PC-9 (cell line): ENCODE results near the gene RETREG1.

Experiments used
- CTCF ChIP-seq: fragments of 200-600 bp; sonication (generic); conservative IDR thresholded peaks from 2 replicates; pipeline ENCODE4 v1.6.1; 2017; ENCODE audit warnings: mixed run types, antibody characterized with exemption, mild to moderate bottlenecking, moderate library complexity
- EZH2 ChIP-seq: fragments of 200-600 bp; sonication (generic); IDR thresholded peaks from 2 replicates; pipeline ENCODE4 v1.8.0; 2017; ENCODE audit warnings: antibody characterized with exemption, low read depth

- TF ChIP-seq CTCF, result no peak
- no peak for TF ChIP-seq EZH2
Observed at GRCh38 chr5:16540421-16540820, 76.4 kb downstream of the RETREG1 start.
